ENCODE results near the gene CA9.

GRCh38 chr9:35697486-35697885, 23.8 kb downstream of the CA9 start:
- TF ChIP-seq CTCF (IDR thresholded peaks at IDR 0.05; ENCODE audit: low read depth, low read length) (no peak), EZH2phosphoT487 (IDR thresholded peaks at IDR 0.05; ENCODE audit: low read depth) (no peak)

All from OCI-LY3 (cell line).